Liver (tissue), 9 donors: ENCODE results near the gene GABARAP. TPM values are rescaled to one million over a fixed set of nuclear protein-coding genes. Genes with fewer than 3 reads are reported as not detected.

Source experiments
- DNase-seq: peaks from one replicate; pipeline ENCODE4 v3.0.0-alpha.2; 2017; ENCODE audit warnings: low spot score
- H3K27ac ChIP-seq, 2 donors: one replicate each; pipeline ENCODE4 v1.7.0; 2013; ENCODE audit warnings: inconsistent platforms in 2 of 2, low read length in 2 of 2, control low read depth in 1 of 2, low read depth in 1 of 2, mild to moderate bottlenecking in 1 of 2
- H3K27me3 ChIP-seq, 4 donors: one replicate each; pipeline versions ENCODE4 v1.6.1 to v1.7.0; 2013; ENCODE audit warnings: low read length in 3 of 4, inconsistent platforms in 1 of 4, mild to moderate bottlenecking in 1 of 4, moderate library complexity in 1 of 4; ENCODE audit not compliant: control insufficient read depth in 4 of 4, insufficient read depth in 4 of 4
- H3K36me3 ChIP-seq, 4 donors: one replicate each; pipeline versions ENCODE4 v1.6.1 to v1.7.0; 2013; ENCODE audit warnings: low read length in 3 of 4, mild to moderate bottlenecking in 3 of 4, low read depth in 1 of 4, moderate library complexity in 1 of 4; ENCODE audit not compliant: control insufficient read depth in 4 of 4, insufficient read depth in 3 of 4
- H3K4me1 ChIP-seq, 4 donors: one replicate each; pipeline versions ENCODE4 v1.6.1 to v1.7.0; 2013; ENCODE audit warnings: low read length in 3 of 4, mild to moderate bottlenecking in 3 of 4, moderate library complexity in 1 of 4; ENCODE audit not compliant: control insufficient read depth in 4 of 4, insufficient read depth in 4 of 4
- H3K4me3 ChIP-seq, 3 donors: one replicate each; pipeline versions ENCODE4 v1.6.1 to v1.7.0; 2013; ENCODE audit warnings: low read length in 3 of 3, control low read depth in 1 of 3, low read depth in 1 of 3, mild to moderate bottlenecking in 1 of 3
- H3K9ac ChIP-seq, 2 donors: one replicate each; pipeline ENCODE4 v1.7.0; 2013; ENCODE audit warnings: low read length in 2 of 2, mild to moderate bottlenecking in 2 of 2, moderate library complexity in 2 of 2, control low read depth in 1 of 2, low read depth in 1 of 2
- H3K9me3 ChIP-seq, 4 donors: one replicate each; pipeline versions ENCODE4 v1.6.1 to v1.7.0; 2013; ENCODE audit warnings: low read length in 3 of 4; ENCODE audit not compliant: control insufficient read depth in 4 of 4
- EGR1 ChIP-seq, 2 donors: IDR thresholded peaks; 2 replicates each; pipeline ENCODE4 v1.6.1; 2016 to 2018; ENCODE audit warnings: antibody characterized with exemption in 2 of 2, low read depth in 2 of 2
- FOXA1 ChIP-seq: IDR thresholded peaks from 2 replicates; pipeline ENCODE4 v1.6.1; 2016; ENCODE audit warnings: antibody characterized with exemption
- FOXA2 ChIP-seq: IDR thresholded peaks from 2 replicates; pipeline ENCODE4 v1.6.1; 2016; ENCODE audit warnings: antibody characterized with exemption
- GABPA ChIP-seq, 2 donors: IDR thresholded peaks in 1 of 2; conservative IDR thresholded peaks in 1 of 2; 2 replicates each; pipeline ENCODE4 v1.6.1; 2016; ENCODE audit warnings: antibody characterized with exemption in 2 of 2, mild to moderate bottlenecking in 1 of 2, moderate library complexity in 1 of 2
- HNF4A ChIP-seq, 2 donors: conservative IDR thresholded peaks; 2 replicates each; pipeline ENCODE4 v1.6.1; 2016; ENCODE audit warnings: antibody characterized with exemption in 2 of 2, mild to moderate bottlenecking in 2 of 2
- HNF4G ChIP-seq: IDR thresholded peaks from 2 replicates; pipeline ENCODE4 v1.6.1; 2016; ENCODE audit warnings: antibody characterized with exemption
- JUND ChIP-seq, 2 donors: IDR thresholded peaks; 2 replicates each; pipeline ENCODE4 v1.6.1; 2016; ENCODE audit warnings: antibody characterized with exemption in 2 of 2
- NR2F2 ChIP-seq: IDR thresholded peaks from 2 replicates; pipeline ENCODE4 v1.6.1; 2016; ENCODE audit warnings: antibody characterized with exemption
- RAD21 ChIP-seq, 2 donors: IDR thresholded peaks; 2 replicates each; pipeline ENCODE4 v1.6.1; 2016; ENCODE audit warnings: antibody characterized with exemption in 2 of 2, mild to moderate bottlenecking in 2 of 2
- RXRA ChIP-seq, 2 donors: IDR thresholded peaks; 2 replicates each; pipeline ENCODE4 v1.6.1; 2017 to 2018; ENCODE audit warnings: antibody characterized with exemption in 2 of 2, mild to moderate bottlenecking in 1 of 2
- SP1 ChIP-seq: IDR thresholded peaks from 2 replicates; pipeline ENCODE4 v1.6.1; 2018; ENCODE audit warnings: antibody characterized with exemption, mild to moderate bottlenecking
- TAF1 ChIP-seq: conservative IDR thresholded peaks from 2 replicates; pipeline ENCODE4 v1.6.1; 2016; ENCODE audit warnings: antibody characterized with exemption, mild to moderate bottlenecking
- YY1 ChIP-seq: IDR thresholded peaks from 2 replicates; pipeline ENCODE4 v1.6.1; 2016; ENCODE audit warnings: antibody characterized with exemption, mild to moderate bottlenecking
- WGBS: extraction: QIAGEN DNeasy Blood & Tissue Kit; methylation state at CpG from one replicate; pipeline ENCODE4 v1.1.7; 2013; 5-methylcytosine and 5-hydroxymethylcytosine counted together
- polyA plus RNA-seq, 2 donors: library from polyadenylated mRNA; stranded (reverse) in 1 of 2; unstranded in 1 of 2; fragments of 200-250 nt in 1 of 2; fragments of >200 nt in 1 of 2; fragmentation: Nextera tagmentation in 1 of 2; extraction: Ambion mirVana in 1 of 2; gene quantifications; one replicate each; pipeline versions ENCODE4 v1.2.1 to v1.2.3, GENCODE V29; 2013 to 2015
- total RNA-seq, 2 donors: library from RNA; depleted of rRNA; stranded (reverse); fragments of >200 nt; gene quantifications; one replicate each; pipeline ENCODE4 v1.2.3, GENCODE V29; 2014
- TF ChIP-seq, protein P1 (sequence below): IDR thresholded peaks from 2 replicates; pipeline ENCODE4 v1.6.1; 2016; ENCODE audit warnings: antibody characterized with exemption
- TF ChIP-seq, protein P2 (sequence below): IDR thresholded peaks from 2 replicates; pipeline ENCODE4 v1.6.1; 2016; ENCODE audit warnings: antibody characterized with exemption
- TF ChIP-seq, protein P3 (sequence below): fragments of 150-350 bp; IDR thresholded peaks from 2 replicates; pipeline ENCODE4 v1.5.1; 2017; ENCODE audit warnings: improper control_type of control experiment, low read depth, low read length; ENCODE audit not compliant: missing input control
- TF ChIP-seq, protein P4 (sequence below): IDR thresholded peaks from 2 replicates; pipeline ENCODE4 v1.6.1; 2016; ENCODE audit warnings: antibody characterized with exemption
- TF ChIP-seq, protein P5 (sequence below): IDR thresholded peaks from 2 replicates; pipeline ENCODE4 v1.6.1; 2016; ENCODE audit warnings: antibody characterized with exemption, mild to moderate bottlenecking
- donor health status: healthy.
- donor health status: healthy.
- donor health status: healthy.
- donor health status: healthy.
- donor health status: healthy.

Gene GABARAP
- total and polyA plus RNA-seq, 4 donors, result 74.4 to 489 (median 205) TPM

DNA sequence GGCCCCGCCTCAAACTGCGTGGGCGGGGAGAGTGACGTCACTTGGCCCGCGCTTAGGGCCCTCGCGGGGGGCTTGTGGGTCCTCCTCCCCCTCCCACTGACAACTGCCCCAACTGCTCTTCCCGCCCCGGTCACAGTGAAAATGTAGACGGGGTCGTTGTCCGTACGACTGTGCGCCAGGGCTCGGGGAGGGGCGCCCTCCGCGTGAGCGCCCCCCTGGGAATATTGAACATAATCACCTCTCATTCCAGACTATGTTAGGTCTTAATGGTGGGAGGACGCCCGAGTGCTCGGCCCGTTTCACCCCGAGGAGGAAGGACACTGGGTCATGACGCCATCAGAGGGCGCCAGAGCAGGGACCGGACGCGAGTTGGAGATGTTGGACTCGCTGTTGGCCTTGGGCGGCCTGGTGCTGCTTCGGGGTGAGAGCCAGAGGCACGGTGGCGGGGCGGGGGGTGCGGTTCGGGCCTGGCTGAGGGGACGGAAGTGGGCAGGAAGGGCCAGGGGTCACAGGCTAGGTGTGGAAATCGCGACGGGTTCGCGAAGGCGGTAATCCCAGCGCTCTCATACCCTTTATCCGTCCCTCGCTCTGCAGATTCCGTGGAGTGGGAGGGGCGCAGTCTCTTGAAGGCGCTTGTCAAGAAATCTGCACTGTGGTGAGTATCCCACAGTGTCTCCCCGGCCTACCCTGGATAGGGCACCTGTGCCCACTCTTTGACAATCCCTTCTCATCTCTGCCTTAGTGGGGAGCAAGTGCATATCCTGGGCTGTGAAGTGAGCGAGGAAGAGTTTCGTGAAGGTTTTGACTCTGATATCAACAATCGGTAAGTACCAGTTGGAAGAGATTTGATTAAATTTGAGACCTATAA lies 10.2 kb upstream of the GABARAP start, which contains the start of gene ELP5:
TSS of gene ELP5 (plus strand) at position 40 of the 868 bp plus-strand sequence. CDS start at position 376, 336 bp downstream.
- H3K36me3 ChIP-seq, result peaks cover 0 to 15% (median 9%) of the 10 kb centered on the region in 4 donors
- peaks cover 4 to 33% (median 28%) of the 10 kb centered on the region in 4 donors for H3K4me1 ChIP-seq
- no peaks in the 10 kb centered on the region for H3K27me3 ChIP-seq
- WGBS, result 1% methylated on average over 55 of the region's 55 CpGs
- H3K27ac ChIP-seq, result peak within 1 kb of the TSS; percentile 95 to 100
- H3K9ac ChIP-seq, result peak within 1 kb of the TSS; percentile 92 to 95
- H3K9me3 ChIP-seq, result no peaks in the 10 kb centered on the region
- peak within 1 kb of the TSS; percentile 93 to 96 (median 95) for H3K4me3 ChIP-seq
- DNase-seq, result peak; percentile 90
- TF ChIP-seq, protein P1, sequence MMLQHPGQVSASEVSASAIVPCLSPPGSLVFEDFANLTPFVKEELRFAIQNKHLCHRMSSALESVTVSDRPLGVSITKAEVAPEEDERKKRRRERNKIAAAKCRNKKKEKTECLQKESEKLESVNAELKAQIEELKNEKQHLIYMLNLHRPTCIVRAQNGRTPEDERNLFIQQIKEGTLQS, result no peak
- TF ChIP-seq TAF1, result no peak
- TF ChIP-seq, protein P2, sequence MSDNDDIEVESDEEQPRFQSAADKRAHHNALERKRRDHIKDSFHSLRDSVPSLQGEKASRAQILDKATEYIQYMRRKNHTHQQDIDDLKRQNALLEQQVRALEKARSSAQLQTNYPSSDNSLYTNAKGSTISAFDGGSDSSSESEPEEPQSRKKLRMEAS, result no peak
- TF ChIP-seq YY1, result peak; percentile 85
- no peak for TF ChIP-seq FOXA1
- TF ChIP-seq RXRA (IDR thresholded peaks at IDR 0.05), result peak; percentile 75 to 84
- peak; percentile 100 for TF ChIP-seq EGR1 (IDR thresholded peaks at IDR 0.05; ENCODE audit: low read depth in 2 of 2)
- TF ChIP-seq, protein P3, sequence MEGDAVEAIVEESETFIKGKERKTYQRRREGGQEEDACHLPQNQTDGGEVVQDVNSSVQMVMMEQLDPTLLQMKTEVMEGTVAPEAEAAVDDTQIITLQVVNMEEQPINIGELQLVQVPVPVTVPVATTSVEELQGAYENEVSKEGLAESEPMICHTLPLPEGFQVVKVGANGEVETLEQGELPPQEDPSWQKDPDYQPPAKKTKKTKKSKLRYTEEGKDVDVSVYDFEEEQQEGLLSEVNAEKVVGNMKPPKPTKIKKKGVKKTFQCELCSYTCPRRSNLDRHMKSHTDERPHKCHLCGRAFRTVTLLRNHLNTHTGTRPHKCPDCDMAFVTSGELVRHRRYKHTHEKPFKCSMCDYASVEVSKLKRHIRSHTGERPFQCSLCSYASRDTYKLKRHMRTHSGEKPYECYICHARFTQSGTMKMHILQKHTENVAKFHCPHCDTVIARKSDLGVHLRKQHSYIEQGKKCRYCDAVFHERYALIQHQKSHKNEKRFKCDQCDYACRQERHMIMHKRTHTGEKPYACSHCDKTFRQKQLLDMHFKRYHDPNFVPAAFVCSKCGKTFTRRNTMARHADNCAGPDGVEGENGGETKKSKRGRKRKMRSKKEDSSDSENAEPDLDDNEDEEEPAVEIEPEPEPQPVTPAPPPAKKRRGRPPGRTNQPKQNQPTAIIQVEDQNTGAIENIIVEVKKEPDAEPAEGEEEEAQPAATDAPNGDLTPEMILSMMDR, result no peak
- TF ChIP-seq, protein P4, sequence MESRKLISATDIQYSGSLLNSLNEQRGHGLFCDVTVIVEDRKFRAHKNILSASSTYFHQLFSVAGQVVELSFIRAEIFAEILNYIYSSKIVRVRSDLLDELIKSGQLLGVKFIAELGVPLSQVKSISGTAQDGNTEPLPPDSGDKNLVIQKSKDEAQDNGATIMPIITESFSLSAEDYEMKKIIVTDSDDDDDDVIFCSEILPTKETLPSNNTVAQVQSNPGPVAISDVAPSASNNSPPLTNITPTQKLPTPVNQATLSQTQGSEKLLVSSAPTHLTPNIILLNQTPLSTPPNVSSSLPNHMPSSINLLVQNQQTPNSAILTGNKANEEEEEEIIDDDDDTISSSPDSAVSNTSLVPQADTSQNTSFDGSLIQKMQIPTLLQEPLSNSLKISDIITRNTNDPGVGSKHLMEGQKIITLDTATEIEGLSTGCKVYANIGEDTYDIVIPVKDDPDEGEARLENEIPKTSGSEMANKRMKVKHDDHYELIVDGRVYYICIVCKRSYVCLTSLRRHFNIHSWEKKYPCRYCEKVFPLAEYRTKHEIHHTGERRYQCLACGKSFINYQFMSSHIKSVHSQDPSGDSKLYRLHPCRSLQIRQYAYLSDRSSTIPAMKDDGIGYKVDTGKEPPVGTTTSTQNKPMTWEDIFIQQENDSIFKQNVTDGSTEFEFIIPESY, result no peak
- TF ChIP-seq SP1, result peak; percentile 79
- peak; percentile 54 to 56 for TF ChIP-seq HNF4A (conservative IDR thresholded peaks at IDR 0.05)
- TF ChIP-seq JUND (IDR thresholded peaks at IDR 0.05), result peak in 1 of 2 donors; percentile 87
- TF ChIP-seq HNF4G, result no peak
- TF ChIP-seq RAD21 (IDR thresholded peaks at IDR 0.05), result peak; percentile 28 to 43
- peak; percentile 35 for TF ChIP-seq FOXA2
- no peak for TF ChIP-seq NR2F2
- TF ChIP-seq, protein P5, sequence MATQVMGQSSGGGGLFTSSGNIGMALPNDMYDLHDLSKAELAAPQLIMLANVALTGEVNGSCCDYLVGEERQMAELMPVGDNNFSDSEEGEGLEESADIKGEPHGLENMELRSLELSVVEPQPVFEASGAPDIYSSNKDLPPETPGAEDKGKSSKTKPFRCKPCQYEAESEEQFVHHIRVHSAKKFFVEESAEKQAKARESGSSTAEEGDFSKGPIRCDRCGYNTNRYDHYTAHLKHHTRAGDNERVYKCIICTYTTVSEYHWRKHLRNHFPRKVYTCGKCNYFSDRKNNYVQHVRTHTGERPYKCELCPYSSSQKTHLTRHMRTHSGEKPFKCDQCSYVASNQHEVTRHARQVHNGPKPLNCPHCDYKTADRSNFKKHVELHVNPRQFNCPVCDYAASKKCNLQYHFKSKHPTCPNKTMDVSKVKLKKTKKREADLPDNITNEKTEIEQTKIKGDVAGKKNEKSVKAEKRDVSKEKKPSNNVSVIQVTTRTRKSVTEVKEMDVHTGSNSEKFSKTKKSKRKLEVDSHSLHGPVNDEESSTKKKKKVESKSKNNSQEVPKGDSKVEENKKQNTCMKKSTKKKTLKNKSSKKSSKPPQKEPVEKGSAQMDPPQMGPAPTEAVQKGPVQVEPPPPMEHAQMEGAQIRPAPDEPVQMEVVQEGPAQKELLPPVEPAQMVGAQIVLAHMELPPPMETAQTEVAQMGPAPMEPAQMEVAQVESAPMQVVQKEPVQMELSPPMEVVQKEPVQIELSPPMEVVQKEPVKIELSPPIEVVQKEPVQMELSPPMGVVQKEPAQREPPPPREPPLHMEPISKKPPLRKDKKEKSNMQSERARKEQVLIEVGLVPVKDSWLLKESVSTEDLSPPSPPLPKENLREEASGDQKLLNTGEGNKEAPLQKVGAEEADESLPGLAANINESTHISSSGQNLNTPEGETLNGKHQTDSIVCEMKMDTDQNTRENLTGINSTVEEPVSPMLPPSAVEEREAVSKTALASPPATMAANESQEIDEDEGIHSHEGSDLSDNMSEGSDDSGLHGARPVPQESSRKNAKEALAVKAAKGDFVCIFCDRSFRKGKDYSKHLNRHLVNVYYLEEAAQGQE, result peak; percentile 62
- no peak for TF ChIP-seq GABPA (IDR thresholded peaks at IDR 0.05 in 1 of 2, conservative IDR thresholded peaks at IDR 0.05 in 1 of 2)
